HepG2 (cell line): ENCODE results near the gene AARS2. TPM values are rescaled to one million over a fixed set of nuclear protein-coding genes. Genes with fewer than 3 reads are reported as not detected.

Source experiments
- AGO1 ChIP-seq: fragments of 200-400 bp; formaldehyde crosslinking; IDR thresholded peaks from 2 replicates; pipeline ENCODE4 v1.6.1; 2017; ENCODE audit warnings: mild to moderate bottlenecking, low read depth, low read length, moderate library complexity; ENCODE audit not compliant: poor library complexity, severe bottlenecking
- ARNTL ChIP-seq: sonication (generic); formaldehyde crosslinking; IDR thresholded peaks from 2 replicates; pipeline ENCODE4 v1.4.0; 2020; ENCODE audit warnings: mild to moderate bottlenecking, missing genetic modification reagents
- SRSF1 ChIP-seq: fragments of 200-400 bp; formaldehyde crosslinking; optimal IDR thresholded peaks from 2 replicates; pipeline ENCODE3; 2017; ENCODE audit warnings: mild to moderate bottlenecking, low read depth, low read length, moderate library complexity
- STAG1 ChIP-seq: sonication (generic); formaldehyde crosslinking; IDR thresholded peaks from 2 replicates; pipeline ENCODE4 v1.4.0; 2020; ENCODE audit warnings: missing genetic modification reagents
- ZBTB33 ChIP-seq: sonication (generic); formaldehyde crosslinking; IDR thresholded peaks from 2 replicates; pipeline ENCODE4 v1.4.0; 2020; ENCODE audit warnings: missing genetic modification reagents
- ZFP90 ChIP-seq: sonication (generic); formaldehyde crosslinking; IDR thresholded peaks from 2 replicates; pipeline ENCODE4 v1.8.0; 2022; ENCODE audit warnings: missing genetic modification reagents, mild to moderate bottlenecking, inconsistent platforms, borderline replicate concordance
- ZNF136 ChIP-seq: sonication (generic); formaldehyde crosslinking; IDR thresholded peaks from 2 replicates; pipeline ENCODE4 v1.8.1; 2022; ENCODE audit warnings: low read depth, mild to moderate bottlenecking, moderate library complexity, missing genetic modification reagents
- ZNF280B ChIP-seq: sonication (generic); formaldehyde crosslinking; IDR thresholded peaks from 2 replicates; pipeline ENCODE4 v1.5.0; 2020; ENCODE audit warnings: missing genetic modification reagents, mild to moderate bottlenecking, borderline replicate concordance
- ZNF446 ChIP-seq: sonication (generic); formaldehyde crosslinking; IDR thresholded peaks from 2 replicates; pipeline ENCODE4 v1.5.0; 2020; ENCODE audit warnings: mild to moderate bottlenecking, missing genetic modification reagents
- ZNF724P ChIP-seq: sonication (generic); formaldehyde crosslinking; IDR thresholded peaks from 2 replicates; pipeline ENCODE4 v1.8.0; 2022; ENCODE audit warnings: missing genetic modification reagents, borderline replicate concordance
- ZNF740 ChIP-seq: sonication (generic); formaldehyde crosslinking; IDR thresholded peaks from 2 replicates; pipeline ENCODE4 v1.4.0; 2020; ENCODE audit warnings: missing genetic modification reagents
- ZNF761 ChIP-seq: sonication (generic); formaldehyde crosslinking; conservative IDR thresholded peaks from 2 replicates; pipeline ENCODE4 v1.4.0; 2020; ENCODE audit warnings: mild to moderate bottlenecking, missing genetic modification reagents
- polyA plus RNA-seq, 8 experiments: library from polyadenylated mRNA; depleted of rRNA in 3 of 8; stranded (reverse) in 7 of 8; unstranded in 1 of 8; fragments of >200 nt; fragmentation: Illumina TruSeq in 4 of 8; extraction: Trizol in 4 of 8; gene quantifications; 2 replicates each; pipeline versions ENCODE4 v1.2.1 to v1.2.3, GENCODE V29; 2011 to 2016; ENCODE audit warnings: low read depth in 4 of 8, missing spikeins in 1 of 8, mixed read lengths in 1 of 8; ENCODE audit not compliant: insufficient read depth in 1 of 8
- total RNA-seq, 5 experiments: library from RNA; depleted of rRNA; stranded (reverse); fragments of >200 nt; fragmentation: Illumina TruSeq; extraction: Trizol; gene quantifications; 2 replicates each; pipeline ENCODE4 v1.2.3, GENCODE V29; 2016; ENCODE audit warnings: low read depth in 1 of 5
- TF ChIP-seq, protein P1 (sequence below): sonication (generic); formaldehyde crosslinking; IDR thresholded peaks from 2 replicates; pipeline ENCODE4 v1.4.0; 2020; ENCODE audit warnings: missing genetic modification reagents
- TF ChIP-seq, protein P2 (sequence below): sonication (generic); formaldehyde crosslinking; IDR thresholded peaks from 2 replicates; pipeline ENCODE4 v1.4.0; 2020; ENCODE audit warnings: mild to moderate bottlenecking, missing genetic modification reagents

AARS2 gene
- total and polyA plus RNA-seq, 2 of the 13 experiments (the other 11 are each of a cell fraction or from before 2014, with no cell fraction given), result 7.5 to 24.1 TPM

DNA sequence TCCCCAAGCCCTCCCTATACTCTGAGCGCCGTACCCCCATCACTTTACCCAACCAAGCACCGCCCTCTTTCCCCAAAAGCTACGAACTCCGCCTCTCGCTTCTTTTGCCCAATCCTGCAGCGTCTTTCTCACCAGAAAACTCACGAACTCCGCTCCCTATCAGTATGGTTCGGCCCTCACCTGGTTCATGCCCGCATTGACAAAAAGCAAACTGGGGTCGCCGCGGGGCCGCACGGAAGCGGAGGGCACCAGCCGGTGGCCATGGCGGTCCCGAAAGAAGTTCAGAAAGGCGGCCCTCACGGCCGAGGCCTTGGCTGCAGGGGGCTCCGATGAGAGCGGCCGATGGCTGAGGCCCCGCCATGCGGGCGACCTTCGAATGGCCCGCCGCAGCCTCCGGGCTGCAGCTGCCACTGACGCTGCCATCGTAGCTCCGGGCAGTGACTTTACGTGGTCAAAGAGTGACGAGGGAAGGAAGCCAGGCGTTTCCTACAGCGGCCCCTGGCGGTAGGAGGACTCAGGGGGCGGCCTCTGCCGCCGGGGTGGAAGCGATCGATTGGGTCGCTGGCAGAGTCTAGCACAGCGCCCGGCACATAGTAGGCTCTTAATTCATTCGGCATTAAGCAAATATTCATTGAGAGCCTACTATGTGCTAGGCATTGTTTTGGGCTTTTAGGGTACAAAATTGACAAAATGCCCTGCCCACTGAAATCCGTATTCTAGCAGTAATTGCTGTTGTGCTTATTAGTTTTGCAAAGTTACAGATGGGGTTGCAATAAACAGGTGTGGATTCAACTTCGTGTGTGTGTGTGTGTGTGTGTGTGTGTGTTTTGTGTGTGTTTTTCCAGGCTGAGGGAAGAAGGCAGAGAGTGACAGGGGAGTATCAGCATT, at the start of gene AARS2 (continued):
- TF ChIP-seq ZBTB33 (peak; percentile 94), ZNF724P (CRISPR knock-in tag) (peak; percentile 98), SRSF1 (peak; percentile 86), ZNF280B (CRISPR knock-in tag) (peak; percentile 98), STAG1 (CRISPR knock-in tag) (peak; percentile 13; the same call in 1 of the 2 replicates), ZNF136 (CRISPR knock-in tag) (peak; percentile 99), ZNF761 (CRISPR knock-in tag) (peak; percentile 91), AGO1 (peak; percentile 88), ZNF740 (CRISPR knock-in tag) (peak; percentile 81), ARNTL (CRISPR knock-in tag) (peak; percentile 84), ZFP90 (CRISPR knock-in tag) (peak; percentile 99), ZNF446 (CRISPR knock-in tag) (peak; percentile 74; the same call in 1 of the 2 replicates)
- TF ChIP-seq, protein P1, sequence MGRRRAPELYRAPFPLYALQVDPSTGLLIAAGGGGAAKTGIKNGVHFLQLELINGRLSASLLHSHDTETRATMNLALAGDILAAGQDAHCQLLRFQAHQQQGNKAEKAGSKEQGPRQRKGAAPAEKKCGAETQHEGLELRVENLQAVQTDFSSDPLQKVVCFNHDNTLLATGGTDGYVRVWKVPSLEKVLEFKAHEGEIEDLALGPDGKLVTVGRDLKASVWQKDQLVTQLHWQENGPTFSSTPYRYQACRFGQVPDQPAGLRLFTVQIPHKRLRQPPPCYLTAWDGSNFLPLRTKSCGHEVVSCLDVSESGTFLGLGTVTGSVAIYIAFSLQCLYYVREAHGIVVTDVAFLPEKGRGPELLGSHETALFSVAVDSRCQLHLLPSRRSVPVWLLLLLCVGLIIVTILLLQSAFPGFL, result peak; percentile 80; the same call in 1 of the 2 replicates
- TF ChIP-seq, protein P2, sequence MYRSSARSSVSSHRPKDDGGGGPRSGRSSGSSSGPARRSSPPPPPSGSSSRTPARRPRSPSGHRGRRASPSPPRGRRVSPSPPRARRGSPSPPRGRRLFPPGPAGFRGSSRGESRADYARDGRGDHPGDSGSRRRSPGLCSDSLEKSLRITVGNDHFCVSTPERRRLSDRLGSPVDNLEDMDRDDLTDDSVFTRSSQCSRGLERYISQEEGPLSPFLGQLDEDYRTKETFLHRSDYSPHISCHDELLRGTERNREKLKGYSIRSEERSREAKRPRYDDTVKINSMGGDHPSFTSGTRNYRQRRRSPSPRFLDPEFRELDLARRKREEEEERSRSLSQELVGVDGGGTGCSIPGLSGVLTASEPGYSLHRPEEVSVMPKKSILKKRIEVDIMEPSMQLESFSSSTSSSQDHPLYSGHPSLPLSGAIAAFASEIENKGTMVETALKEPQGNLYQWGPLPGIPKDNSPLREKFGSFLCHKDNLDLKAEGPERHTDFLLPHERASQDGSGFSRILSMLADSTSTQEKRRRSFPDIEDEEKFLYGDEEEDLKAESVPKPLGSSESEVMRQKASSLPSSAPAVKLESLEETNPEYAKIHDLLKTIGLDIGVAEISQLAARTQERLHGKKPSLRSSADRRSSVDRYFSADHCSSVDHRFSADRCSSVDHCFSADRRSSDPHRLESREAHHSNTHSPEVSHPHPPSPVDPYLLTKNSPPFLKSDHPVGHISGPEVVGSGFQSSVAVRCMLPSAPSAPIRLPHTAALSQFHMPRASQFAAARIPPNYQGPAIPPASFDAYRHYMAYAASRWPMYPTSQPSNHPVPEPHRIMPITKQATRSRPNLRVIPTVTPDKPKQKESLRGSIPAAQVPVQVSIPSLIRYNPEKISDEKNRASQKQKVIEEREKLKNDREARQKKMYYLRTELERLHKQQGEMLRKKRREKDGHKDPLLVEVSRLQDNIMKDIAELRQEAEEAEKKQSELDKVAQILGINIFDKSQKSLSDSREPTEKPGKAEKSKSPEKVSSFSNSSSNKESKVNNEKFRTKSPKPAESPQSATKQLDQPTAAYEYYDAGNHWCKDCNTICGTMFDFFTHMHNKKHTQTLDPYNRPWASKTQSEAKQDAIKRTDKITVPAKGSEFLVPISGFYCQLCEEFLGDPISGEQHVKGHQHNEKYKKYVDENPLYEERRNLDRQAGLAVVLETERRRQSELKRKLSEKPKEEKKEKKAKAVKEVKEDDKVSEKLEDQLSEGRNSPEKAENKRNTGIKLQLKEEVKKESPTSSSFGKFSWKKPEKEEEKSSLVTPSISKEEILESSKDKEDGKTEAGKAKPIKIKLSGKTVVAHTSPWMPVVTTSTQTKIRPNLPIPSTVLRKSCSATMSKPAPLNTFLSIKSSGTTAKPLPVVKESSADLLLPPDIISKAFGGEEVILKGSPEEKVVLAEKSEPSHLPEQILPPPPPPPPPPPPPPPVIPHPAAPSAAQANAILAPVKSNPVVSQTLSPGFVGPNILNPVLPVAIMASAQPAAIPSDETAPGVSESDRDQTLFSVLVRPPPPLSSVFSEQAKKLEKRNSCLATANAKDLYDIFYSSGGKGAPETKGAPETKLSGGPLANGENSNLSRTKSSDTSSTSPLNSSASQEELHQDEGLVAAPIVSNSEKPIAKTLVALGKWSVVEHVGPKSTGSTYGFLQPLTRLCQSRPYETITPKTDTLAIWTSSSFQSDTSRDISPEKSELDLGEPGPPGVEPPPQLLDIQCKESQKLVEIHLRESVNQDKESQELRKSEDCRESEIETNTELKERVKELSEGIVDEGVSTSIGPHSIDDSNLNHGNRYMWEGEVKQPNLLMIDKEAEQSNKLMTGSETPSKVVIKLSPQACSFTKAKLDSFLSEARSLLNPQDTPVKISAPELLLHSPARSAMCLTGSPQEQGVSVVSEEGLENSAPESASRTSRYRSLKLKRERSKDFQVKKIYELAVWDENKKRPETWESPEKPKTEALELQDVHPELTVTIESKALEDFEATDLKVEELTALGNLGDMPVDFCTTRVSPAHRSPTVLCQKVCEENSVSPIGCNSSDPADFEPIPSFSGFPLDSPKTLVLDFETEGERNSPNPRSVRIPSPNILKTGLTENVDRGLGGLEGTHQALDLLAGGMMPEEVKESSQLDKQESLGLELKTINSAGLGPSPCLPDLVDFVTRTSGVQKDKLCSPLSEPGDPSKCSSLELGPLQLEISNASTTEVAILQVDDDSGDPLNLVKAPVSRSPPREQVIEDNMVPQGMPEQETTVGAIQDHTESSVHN (CRISPR knock-in tag), result no peak
